ENCODE results near the gene CIZ1. TPM values are rescaled to one million over a fixed set of nuclear protein-coding genes. Genes with fewer than 3 reads are reported as not detected.
A peak's percentile ranks its signal among the peaks of the same experiment; 100 is the strongest.

The CIZ1 gene
- total and polyA plus RNA-seq, 2 donors from 2014 or later = 48.1 to 89.9 TPM

DNA sequence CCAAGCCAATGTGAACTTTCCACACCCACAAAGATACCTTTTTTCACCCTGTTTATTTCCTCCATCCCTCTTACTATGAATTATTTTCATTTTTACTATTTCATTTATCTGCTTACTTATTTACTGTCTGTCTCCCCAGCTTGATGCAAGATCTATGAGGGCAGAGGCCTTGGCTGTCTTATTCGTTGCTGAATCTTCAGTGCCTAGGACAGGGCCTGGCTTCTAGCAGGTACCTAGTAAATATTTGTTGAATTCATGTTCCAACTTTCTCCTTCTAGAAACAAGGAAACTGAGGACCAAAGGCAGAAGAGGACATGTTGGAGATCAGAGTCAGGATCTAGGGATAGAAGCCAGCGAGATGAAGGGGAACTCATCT is 11.3 kb upstream of the CIZ1 start:
- intact Hi-C loops (cut with DNase I) = no loop called here
- no peak for DNase-seq
- FAIRE-seq = no peak
- Histone ChIP-seq H3K9ac (ENCODE audit: low read length in 3 of 3) (no peak overlapping the region), H3K9me3 (ENCODE audit: control insufficient read depth in 2 of 3, insufficient read depth in 1 of 3, low read length in 3 of 3) (no peaks in the 10 kb centered on the region), H3K27ac (ENCODE audit: low read depth in 2 of 2, low read length in 2 of 2) (no peak overlapping the region), H3K4me1 (ENCODE audit: control insufficient read depth in 2 of 3, insufficient read depth in 2 of 3, low read depth in 1 of 3, low read length in 3 of 3) (peaks cover 0 to 5% (median 0%) of the 10 kb centered on the region in 3 donors), H3K36me3 (ENCODE audit: control insufficient read depth in 2 of 3, insufficient read depth in 3 of 3, low read length in 3 of 3) (no peaks in the 10 kb centered on the region), H3K27me3 (ENCODE audit: control insufficient read depth, insufficient read depth, low read length) (no peaks in the 10 kb centered on the region), H3K4me3 (ENCODE audit: low read length in 3 of 3) (no peak overlapping the region)
- TF ChIP-seq, protein P1, sequence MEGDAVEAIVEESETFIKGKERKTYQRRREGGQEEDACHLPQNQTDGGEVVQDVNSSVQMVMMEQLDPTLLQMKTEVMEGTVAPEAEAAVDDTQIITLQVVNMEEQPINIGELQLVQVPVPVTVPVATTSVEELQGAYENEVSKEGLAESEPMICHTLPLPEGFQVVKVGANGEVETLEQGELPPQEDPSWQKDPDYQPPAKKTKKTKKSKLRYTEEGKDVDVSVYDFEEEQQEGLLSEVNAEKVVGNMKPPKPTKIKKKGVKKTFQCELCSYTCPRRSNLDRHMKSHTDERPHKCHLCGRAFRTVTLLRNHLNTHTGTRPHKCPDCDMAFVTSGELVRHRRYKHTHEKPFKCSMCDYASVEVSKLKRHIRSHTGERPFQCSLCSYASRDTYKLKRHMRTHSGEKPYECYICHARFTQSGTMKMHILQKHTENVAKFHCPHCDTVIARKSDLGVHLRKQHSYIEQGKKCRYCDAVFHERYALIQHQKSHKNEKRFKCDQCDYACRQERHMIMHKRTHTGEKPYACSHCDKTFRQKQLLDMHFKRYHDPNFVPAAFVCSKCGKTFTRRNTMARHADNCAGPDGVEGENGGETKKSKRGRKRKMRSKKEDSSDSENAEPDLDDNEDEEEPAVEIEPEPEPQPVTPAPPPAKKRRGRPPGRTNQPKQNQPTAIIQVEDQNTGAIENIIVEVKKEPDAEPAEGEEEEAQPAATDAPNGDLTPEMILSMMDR (IDR thresholded peaks at IDR 0.05; ENCODE audit: borderline replicate concordance, extremely low read depth, insufficient read depth) = no peak

DNA sequence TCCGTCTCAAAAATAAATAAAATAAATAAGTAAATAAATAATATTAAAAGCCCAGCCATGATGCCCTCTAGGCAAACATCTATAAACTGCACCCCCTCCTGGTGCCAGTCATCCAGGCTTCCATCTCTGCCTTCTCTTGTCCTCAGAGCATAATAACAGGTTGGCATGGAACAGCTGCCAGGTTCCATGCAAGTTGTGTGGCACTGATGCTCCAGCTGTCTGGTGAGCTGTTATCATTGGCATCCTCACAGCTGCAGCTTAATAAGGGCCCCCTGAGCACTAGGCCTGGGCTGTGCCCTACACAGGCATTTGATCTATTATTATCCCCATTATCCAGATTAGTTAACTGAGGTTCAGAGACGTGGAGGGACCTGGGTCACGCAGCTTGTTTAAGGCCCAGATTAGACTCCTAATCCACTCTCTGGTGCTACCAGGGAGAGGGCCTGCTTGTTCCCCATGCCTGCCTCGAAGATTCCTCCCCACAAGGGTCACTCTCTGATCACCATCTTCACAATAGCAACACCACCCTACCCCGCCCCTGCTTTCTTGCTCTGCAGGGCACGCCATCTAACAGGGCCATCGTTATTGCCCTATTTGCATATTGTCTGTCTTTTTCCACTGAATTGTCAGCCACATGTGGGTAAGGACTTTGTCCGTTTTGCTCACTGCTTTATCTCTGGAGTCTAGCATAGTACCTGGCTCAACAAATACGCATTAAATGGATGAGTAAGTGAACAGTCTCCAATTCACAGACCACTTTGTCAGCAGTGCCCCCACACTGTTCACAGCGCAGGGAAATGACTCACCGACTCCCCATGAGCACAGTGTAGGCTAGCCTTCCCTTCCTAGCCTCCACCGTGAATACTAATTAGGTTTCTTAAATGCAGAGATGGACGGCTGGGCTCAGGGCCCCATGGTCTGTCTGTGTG is 10.3 kb upstream of the CIZ1 start:
- intact Hi-C loops (cut with DNase I) = no loop called here
- H3K9me3 ChIP-seq (ENCODE audit: control insufficient read depth in 2 of 3, insufficient read depth in 1 of 3, low read length in 3 of 3) = no peaks in the 10 kb centered on the region
- no peaks in the 10 kb centered on the region for H3K27me3 ChIP-seq (ENCODE audit: control insufficient read depth, insufficient read depth, low read length)
- TF ChIP-seq, protein P1 (IDR thresholded peaks at IDR 0.05; ENCODE audit: borderline replicate concordance, extremely low read depth, insufficient read depth) = no peak
- no peak overlapping the region for H3K9ac ChIP-seq (ENCODE audit: low read length in 3 of 3)
- H3K4me1 ChIP-seq (ENCODE audit: control insufficient read depth in 2 of 3, insufficient read depth in 2 of 3, low read depth in 1 of 3, low read length in 3 of 3) = peaks cover 0 to 5% (median 0%) of the 10 kb centered on the region in 3 donors
- DNase-seq (no peak), FAIRE-seq (no peak)
- H3K36me3 ChIP-seq (ENCODE audit: control insufficient read depth in 2 of 3, insufficient read depth in 3 of 3, low read length in 3 of 3) = no peaks in the 10 kb centered on the region
- no peak overlapping the region for H3K4me3 ChIP-seq (ENCODE audit: low read length in 3 of 3)
- H3K27ac ChIP-seq (ENCODE audit: low read depth in 2 of 2, low read length in 2 of 2) = no peak overlapping the region

DNA sequence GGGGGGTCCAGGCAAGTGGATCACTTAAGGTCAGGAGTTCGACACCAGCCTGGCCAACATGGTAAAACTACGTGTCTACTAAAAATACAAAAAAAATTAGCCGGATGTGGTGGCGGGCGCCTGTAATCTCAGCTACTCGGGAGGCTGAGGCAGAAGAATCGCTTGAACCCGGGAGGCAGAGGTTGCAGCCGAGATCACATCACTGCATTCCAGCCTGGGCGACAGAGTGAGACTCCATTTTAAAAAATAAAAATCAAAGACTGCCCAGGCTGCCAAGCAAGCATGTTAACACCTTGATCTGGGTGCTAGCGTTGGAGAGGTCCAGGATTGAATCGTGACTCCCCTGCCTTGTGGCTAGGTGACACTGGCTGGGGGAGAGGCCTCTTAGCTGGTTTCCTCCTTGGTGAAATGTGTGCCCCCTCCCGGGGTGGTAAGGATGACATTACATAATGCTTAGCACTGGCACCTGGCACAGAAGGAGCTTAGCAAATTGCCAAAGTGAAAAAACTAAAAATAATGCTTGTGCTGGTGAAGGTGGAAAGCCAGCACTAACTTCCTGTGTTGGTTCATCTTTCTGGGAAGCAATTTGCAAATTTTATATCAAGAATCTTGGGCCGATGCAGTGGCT is 2.2 kb upstream of the CIZ1 start:
- TF ChIP-seq, protein P1 (IDR thresholded peaks at IDR 0.05; ENCODE audit: borderline replicate concordance, extremely low read depth, insufficient read depth) = no peak
- H3K9ac ChIP-seq (ENCODE audit: low read length in 3 of 3) = no peak overlapping the region
- no peaks in the 10 kb centered on the region for H3K9me3 ChIP-seq (ENCODE audit: control insufficient read depth in 2 of 3, insufficient read depth in 1 of 3, low read length in 3 of 3)
- peak in 2 of 5 donors; percentile 36 to 63 for DNase-seq
- no peaks in the 10 kb centered on the region for H3K27me3 ChIP-seq (ENCODE audit: control insufficient read depth, insufficient read depth, low read length)
- FAIRE-seq = no peak
- no peak overlapping the region for H3K27ac ChIP-seq (ENCODE audit: low read depth in 2 of 2, low read length in 2 of 2)
- H3K36me3 ChIP-seq (ENCODE audit: control insufficient read depth in 2 of 3, insufficient read depth in 3 of 3, low read length in 3 of 3) = peaks cover 0 to 2% (median 0%) of the 10 kb centered on the region in 3 donors
- peaks cover 0 to 9% (median 3%) of the 10 kb centered on the region in 3 donors for H3K4me1 ChIP-seq (ENCODE audit: control insufficient read depth in 2 of 3, insufficient read depth in 2 of 3, low read depth in 1 of 3, low read length in 3 of 3)
- H3K4me3 ChIP-seq (ENCODE audit: low read length in 3 of 3) = peak overlapping the region in 1 of 3 donors; percentile 44
- intact Hi-C loops (cut with DNase I) = no loop called here

Measured in kidney (tissue), 14 donors.